Lung (tissue), 12 donors: ENCODE results near the gene CPEB4. TPM values are rescaled to one million over a fixed set of nuclear protein-coding genes. Genes with fewer than 3 reads are reported as not detected.

ENCODE experiments used
- ATAC-seq: fragments of 200-7000 bp; cut with Tn5 transposase; one replicate; pipeline ENCODE4 v1.9.1; 2020; ENCODE audit warnings: moderate number of reproducible peaks; ENCODE audit not compliant: insufficient read depth, low FRiP score
- DNase-seq, 3 donors: peaks; one replicate each; pipeline ENCODE4 v3.0.0-alpha.2; 2013 to 2017
- H3K27ac ChIP-seq, 2 donors: one replicate each; pipeline ENCODE4 v1.5.1; 2013; ENCODE audit warnings: mild to moderate bottlenecking in 2 of 2, moderate library complexity in 2 of 2, control low read depth in 1 of 2, inconsistent platforms in 1 of 2, low read depth in 1 of 2, low read length in 1 of 2
- H3K27me3 ChIP-seq, 3 donors: one replicate each; pipeline ENCODE4 v1.5.1; 2013; ENCODE audit warnings: low read length in 2 of 3; ENCODE audit not compliant: control insufficient read depth in 3 of 3, insufficient read depth in 3 of 3
- H3K36me3 ChIP-seq, 4 donors: one replicate each; pipeline ENCODE4 v1.5.1; 2013; ENCODE audit warnings: low read length in 4 of 4, mild to moderate bottlenecking in 1 of 4, moderate library complexity in 1 of 4; ENCODE audit not compliant: control insufficient read depth in 4 of 4, insufficient read depth in 4 of 4
- H3K4me1 ChIP-seq, 5 donors: one replicate each; pipeline ENCODE4 v1.5.1; 2013; ENCODE audit warnings: low read length in 5 of 5, mild to moderate bottlenecking in 2 of 5, moderate library complexity in 1 of 5; ENCODE audit not compliant: control insufficient read depth in 5 of 5, insufficient read depth in 5 of 5
- H3K4me3 ChIP-seq: one replicate; pipeline ENCODE4 v1.5.1; 2013; ENCODE audit warnings: mild to moderate bottlenecking, control low read depth, moderate library complexity
- H3K9ac ChIP-seq, 2 donors: one replicate each; pipeline ENCODE4 v1.5.1; 2013; ENCODE audit warnings: low read length in 2 of 2, control low read depth in 1 of 2; ENCODE audit not compliant: insufficient read depth in 1 of 2
- H3K9me3 ChIP-seq, 4 donors: one replicate each; pipeline ENCODE4 v1.5.1; 2013; ENCODE audit warnings: low read length in 3 of 4, mild to moderate bottlenecking in 1 of 4, moderate library complexity in 1 of 4; ENCODE audit not compliant: control insufficient read depth in 4 of 4, insufficient read depth in 3 of 4
- WGBS, 2 donors: extraction: QIAGEN DNeasy Blood & Tissue Kit; methylation state at CpG; one replicate each; pipeline ENCODE4 v1.1.7; 2013; 5-methylcytosine and 5-hydroxymethylcytosine counted together
- polyA plus RNA-seq, 2 donors: library from polyadenylated mRNA; stranded (reverse); fragments of 200-250 nt; gene quantifications; one replicate each; pipeline ENCODE4 v1.2.1, GENCODE V29; 2013
- total RNA-seq, 2 donors: library from RNA; depleted of rRNA in 1 of 2; stranded (reverse); fragments of >200 nt in 1 of 2; gene quantifications; one replicate each; pipeline ENCODE4 v1.2.1, GENCODE V29; 2014 to 2021
- TF ChIP-seq, protein P1 (sequence below): IDR thresholded peaks from 2 replicates; pipeline ENCODE4 v1.5.1; 2012; ENCODE audit warnings: mild to moderate bottlenecking; ENCODE audit errors: control extremely low read depth, extremely low read depth
- donor health status: control.
- donor health status: control.
- donor health status: Bipolar disorder and iron deficiency.
- donor health status: healthy.
- donor health status: DM: yes; HTN: yes; CAD: no.

CPEB4 gene
- total and polyA plus RNA-seq, 4 donors: 9.1 to 62.2 (median 39.1) TPM

DNA sequence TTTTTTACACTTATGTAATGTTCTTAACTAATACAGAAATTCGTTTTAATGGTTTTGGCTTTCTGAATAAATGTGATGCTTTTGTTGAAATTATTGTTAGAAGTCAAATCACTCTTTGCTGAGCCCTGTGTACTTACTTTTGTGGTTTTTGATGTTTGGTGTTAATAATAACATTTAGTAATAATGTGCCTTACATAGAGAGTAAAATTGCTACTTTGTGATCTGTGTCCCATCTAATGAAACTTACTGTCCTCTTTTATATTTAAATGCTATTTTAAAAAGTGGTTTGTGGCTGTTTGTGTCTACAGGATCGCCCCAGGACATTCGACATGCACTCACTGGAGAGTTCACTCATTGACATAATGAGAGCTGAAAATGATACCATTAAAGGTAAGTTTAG, 22.1 kb downstream of the CPEB4 start:
- H3K4me1 ChIP-seq: peaks cover 0 to 8% (median 0%) of the 10 kb centered on the region in 5 donors
- TF ChIP-seq, protein P1, sequence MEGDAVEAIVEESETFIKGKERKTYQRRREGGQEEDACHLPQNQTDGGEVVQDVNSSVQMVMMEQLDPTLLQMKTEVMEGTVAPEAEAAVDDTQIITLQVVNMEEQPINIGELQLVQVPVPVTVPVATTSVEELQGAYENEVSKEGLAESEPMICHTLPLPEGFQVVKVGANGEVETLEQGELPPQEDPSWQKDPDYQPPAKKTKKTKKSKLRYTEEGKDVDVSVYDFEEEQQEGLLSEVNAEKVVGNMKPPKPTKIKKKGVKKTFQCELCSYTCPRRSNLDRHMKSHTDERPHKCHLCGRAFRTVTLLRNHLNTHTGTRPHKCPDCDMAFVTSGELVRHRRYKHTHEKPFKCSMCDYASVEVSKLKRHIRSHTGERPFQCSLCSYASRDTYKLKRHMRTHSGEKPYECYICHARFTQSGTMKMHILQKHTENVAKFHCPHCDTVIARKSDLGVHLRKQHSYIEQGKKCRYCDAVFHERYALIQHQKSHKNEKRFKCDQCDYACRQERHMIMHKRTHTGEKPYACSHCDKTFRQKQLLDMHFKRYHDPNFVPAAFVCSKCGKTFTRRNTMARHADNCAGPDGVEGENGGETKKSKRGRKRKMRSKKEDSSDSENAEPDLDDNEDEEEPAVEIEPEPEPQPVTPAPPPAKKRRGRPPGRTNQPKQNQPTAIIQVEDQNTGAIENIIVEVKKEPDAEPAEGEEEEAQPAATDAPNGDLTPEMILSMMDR: no peak
- ATAC-seq (no peak), DNase-seq (no peak)
- H3K9ac ChIP-seq: no peak overlapping the region
- WGBS, 2 donors: 76 to 78% methylated on average over 3 of the region's 3 CpGs
- peaks cover 0 to 19% (median 3%) of the 10 kb centered on the region in 4 donors for H3K36me3 ChIP-seq
- H3K4me3 ChIP-seq: no peak overlapping the region
- H3K27me3 ChIP-seq: no peaks in the 10 kb centered on the region
- H3K9me3 ChIP-seq: no peaks in the 10 kb centered on the region
- no peak overlapping the region for H3K27ac ChIP-seq

DNA sequence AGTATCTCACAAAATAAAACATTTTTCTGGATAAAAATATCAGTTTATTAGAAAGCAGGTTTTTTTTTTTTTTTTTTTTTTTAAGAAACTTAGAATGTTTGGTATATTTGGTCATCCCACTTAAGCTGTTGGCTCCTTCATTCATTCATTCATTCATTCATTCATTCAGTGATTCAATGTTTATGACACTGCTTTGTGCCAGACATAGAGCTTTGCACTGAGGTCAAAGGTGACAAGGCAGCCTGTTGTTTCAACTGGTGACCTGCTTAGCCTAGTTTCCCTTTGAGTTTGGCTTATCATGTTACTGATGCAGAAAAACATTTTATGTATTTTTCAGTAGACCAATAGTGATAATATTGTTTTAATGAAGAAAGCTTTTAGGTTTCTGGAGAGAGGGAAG, 23.5 kb downstream of the CPEB4 start:
- H3K27ac ChIP-seq: no peak overlapping the region
- peaks cover 0 to 8% (median 0%) of the 10 kb centered on the region in 5 donors for H3K4me1 ChIP-seq
- ATAC-seq: no peak
- TF ChIP-seq, protein P1: no peak
- no peak overlapping the region for H3K9ac ChIP-seq
- peaks cover 0 to 19% (median 3%) of the 10 kb centered on the region in 4 donors for H3K36me3 ChIP-seq
- no peaks in the 10 kb centered on the region for H3K27me3 ChIP-seq
- no peaks in the 10 kb centered on the region for H3K9me3 ChIP-seq
- DNase-seq: no peak
- no peak overlapping the region for H3K4me3 ChIP-seq

DNA sequence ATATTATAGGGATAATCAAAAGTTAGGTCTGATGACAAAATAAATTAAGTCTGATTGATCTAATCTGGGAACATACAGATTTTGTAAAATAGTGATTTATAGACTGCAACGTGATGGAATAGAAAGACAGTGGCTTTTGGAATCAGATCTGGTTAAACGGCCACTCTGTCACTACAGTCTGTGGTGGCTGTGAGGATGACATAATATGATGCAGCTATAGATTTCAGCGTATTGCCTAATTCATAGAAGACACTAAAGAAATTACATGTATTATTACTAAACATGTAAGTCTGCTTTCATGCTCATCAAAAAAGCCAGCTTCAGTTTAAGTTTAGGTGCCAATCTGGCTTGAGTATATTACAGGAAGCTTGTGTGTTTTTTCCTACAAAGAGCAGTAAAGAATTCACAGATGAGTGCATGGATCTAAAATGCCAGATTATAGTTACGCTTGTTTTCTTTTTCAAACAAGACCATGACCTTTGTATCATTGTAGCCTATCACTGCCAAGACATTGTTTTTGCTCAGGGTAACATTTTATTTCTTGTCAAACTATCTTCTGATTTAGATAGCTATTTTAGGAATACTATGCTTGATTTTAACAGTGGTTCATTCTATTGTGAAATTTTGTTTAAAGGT, 25.7 kb downstream of the CPEB4 start:
- Histone ChIP-seq H3K36me3 (peaks cover 0 to 16% (median 3%) of the 10 kb centered on the region in 4 donors), H3K9me3 (no peaks in the 10 kb centered on the region), H3K4me3 (no peak overlapping the region), H3K27ac (no peak overlapping the region), H3K27me3 (no peaks in the 10 kb centered on the region), H3K9ac (no peak overlapping the region), H3K4me1 (peaks cover 0 to 5% (median 3%) of the 10 kb centered on the region in 5 donors)
- TF ChIP-seq, protein P1: no peak
- WGBS, 2 donors: 44 to 66% methylated on average over 4 of the region's 4 CpGs
- no peak for DNase-seq
- no peak for ATAC-seq
